GM23338 (cell line): ENCODE measurements around the gene TMEM256. TPM values are rescaled to one million over a fixed set of nuclear protein-coding genes. Genes with fewer than 3 reads are reported as not detected.

ENCODE experiments used
- ATAC-seq: fragments of 200-7000 bp; cut with Tn5 transposase; 3 replicates; pipeline ENCODE4 v1.9.1; 2020
- DNase-seq: peaks from one replicate; pipeline ENCODE4 v3.0.0-alpha.2; 2015; ENCODE audit warnings: low spot score
- H2AFZ ChIP-seq: fragments of 200-600 bp; sonication (generic); 2 replicates; pipeline ENCODE4 v1.8.0; 2016; ENCODE audit warnings: antibody characterized with exemption, mild to moderate bottlenecking, moderate library complexity
- H3F3A ChIP-seq: fragments of 200-600 bp; sonication (generic); replicated peaks from 2 replicates; pipeline ENCODE4 v1.8.0; 2017; ENCODE audit warnings: antibody characterized with exemption, mixed run types, low read depth
- H3K27ac ChIP-seq: fragments of 200-600 bp; sonication (generic); 2 replicates; pipeline ENCODE4 v1.6.1; 2016; ENCODE audit warnings: low read depth
- H3K27me3 ChIP-seq: fragments of 200-600 bp; sonication (generic); 2 replicates; pipeline ENCODE4 v1.8.0; 2016; ENCODE audit warnings: mild to moderate bottlenecking, mixed run types, moderate library complexity; ENCODE audit not compliant: insufficient read depth
- H3K36me3 ChIP-seq: fragments of 200-600 bp; sonication (generic); 2 replicates; pipeline ENCODE4 v1.8.0; 2016; ENCODE audit warnings: mild to moderate bottlenecking; ENCODE audit not compliant: insufficient read depth
- H3K4me1 ChIP-seq: fragments of 200-600 bp; sonication (generic); 2 replicates; pipeline ENCODE4 v1.8.0; 2016; ENCODE audit warnings: mild to moderate bottlenecking, moderate library complexity; ENCODE audit not compliant: insufficient read depth
- H3K4me2 ChIP-seq: fragments of 200-600 bp; sonication (generic); 2 replicates; pipeline ENCODE4 v1.7.1; 2017; ENCODE audit warnings: mixed run types
- H3K4me3 ChIP-seq: fragments of 200-600 bp; sonication (generic); 2 replicates; pipeline ENCODE4 v1.6.1; 2016; ENCODE audit warnings: mixed run types
- H3K79me2 ChIP-seq: fragments of 200-600 bp; sonication (generic); replicated peaks from 2 replicates; pipeline ENCODE4 v1.8.0; 2017; ENCODE audit warnings: mild to moderate bottlenecking; ENCODE audit not compliant: insufficient read depth
- H3K9me2 ChIP-seq: fragments of 200-600 bp; sonication (generic); 2 replicates; pipeline ENCODE4 v1.8.0; 2017; ENCODE audit not compliant: insufficient read depth
- H4K20me1 ChIP-seq: fragments of 200-600 bp; sonication (generic); replicated peaks from 2 replicates; pipeline ENCODE4 v1.8.0; 2017; ENCODE audit warnings: mild to moderate bottlenecking; ENCODE audit not compliant: insufficient read depth
- H3K27ac Mint-ChIP-seq: 2 replicates; pipeline ENCODE4 v1.8.0; 2020; ENCODE audit warnings: inconsistent platforms, mild to moderate bottlenecking, moderate library complexity, mixed read lengths
- H3K27me3 Mint-ChIP-seq: 3 replicates; pipeline ENCODE4 v1.8.0; 2022; ENCODE audit warnings: low read depth, mild to moderate bottlenecking, moderate library complexity, mixed read lengths, inconsistent platforms; ENCODE audit not compliant: insufficient read depth, poor library complexity
- H3K36me3 Mint-ChIP-seq: 3 replicates; pipeline ENCODE4 v1.8.0; 2021; ENCODE audit warnings: low read depth, mild to moderate bottlenecking, inconsistent platforms, moderate library complexity, mixed read lengths
- H3K4me1 Mint-ChIP-seq: 3 replicates; pipeline ENCODE4 v1.8.0; 2020; ENCODE audit warnings: mild to moderate bottlenecking, inconsistent platforms, mixed read lengths
- H3K4me3 Mint-ChIP-seq: 3 replicates; pipeline ENCODE4 v1.8.0; 2021; ENCODE audit warnings: moderate library complexity, mild to moderate bottlenecking, inconsistent platforms, mixed read lengths
- H3K9me3 Mint-ChIP-seq: 3 replicates; pipeline ENCODE4 v1.8.0; 2020; ENCODE audit warnings: moderate library complexity, mild to moderate bottlenecking, inconsistent platforms, mixed read lengths
- NANOG ChIP-seq: IDR thresholded peaks from 2 replicates; pipeline ENCODE4 v1.6.1; 2016; ENCODE audit warnings: antibody characterized with exemption, borderline replicate concordance
- POLR2AphosphoS5 ChIP-seq: IDR thresholded peaks from 2 replicates; pipeline ENCODE4 v1.6.1; 2016; ENCODE audit warnings: antibody characterized with exemption, low read depth
- STAT1 ChIP-seq: IDR thresholded peaks from one replicate; pipeline ENCODE4 v1.6.1; 2016; ENCODE audit warnings: antibody characterized with exemption; ENCODE audit not compliant: unreplicated experiment
- ZNF114 ChIP-seq: fragments of 250-450 bp; sonication (Bioruptor Pico); IDR thresholded peaks from 2 replicates; pipeline ENCODE4 v1.5.0; 2020; ENCODE audit warnings: mild to moderate bottlenecking, moderate library complexity
- polyA plus RNA-seq: library from polyadenylated mRNA; unstranded; fragments of >200 nt; fragmentation: Nextera tagmentation; extraction: Ambion mirVana; gene quantifications from 2 replicates; pipeline ENCODE4 v1.2.1, GENCODE V29; 2016
- total RNA-seq: library from RNA; depleted of rRNA; stranded (reverse); fragments of >200 nt; shearing (Covaris generic); gene quantifications from 2 replicates; pipeline ENCODE4 v1.2.3, GENCODE V29; 2014
- TF ChIP-seq, protein P1 (sequence below): IDR thresholded peaks from one replicate; pipeline ENCODE4 v1.6.1; 2018; ENCODE audit warnings: antibody characterized with exemption; ENCODE audit not compliant: unreplicated experiment
- TF ChIP-seq, protein P2 (sequence below): IDR thresholded peaks from 2 replicates; pipeline ENCODE4 v1.6.1; 2016; ENCODE audit warnings: antibody characterized with exemption
- TF ChIP-seq, protein P3 (sequence below), 2 experiments: fragments of 200-600 bp in 1 of 2; sonication (generic) in 1 of 2; conservative IDR thresholded peaks; 2 replicates each; pipeline versions ENCODE4 v1.5.1 to v1.6.1; 2016 to 2017; ENCODE audit warnings: antibody characterized with exemption in 2 of 2, low read depth in 2 of 2, mild to moderate bottlenecking in 2 of 2, moderate library complexity in 1 of 2
- TF ChIP-seq, protein P4 (sequence below): fragments of 250-450 bp; sonication (Bioruptor Pico); IDR thresholded peaks from 2 replicates; pipeline ENCODE4 v1.5.0; 2020; ENCODE audit warnings: mild to moderate bottlenecking, moderate library complexity

Gene TMEM256
- total and polyA plus RNA-seq, 2 experiments from 2014 or later: 127 to 197 TPM

DNA sequence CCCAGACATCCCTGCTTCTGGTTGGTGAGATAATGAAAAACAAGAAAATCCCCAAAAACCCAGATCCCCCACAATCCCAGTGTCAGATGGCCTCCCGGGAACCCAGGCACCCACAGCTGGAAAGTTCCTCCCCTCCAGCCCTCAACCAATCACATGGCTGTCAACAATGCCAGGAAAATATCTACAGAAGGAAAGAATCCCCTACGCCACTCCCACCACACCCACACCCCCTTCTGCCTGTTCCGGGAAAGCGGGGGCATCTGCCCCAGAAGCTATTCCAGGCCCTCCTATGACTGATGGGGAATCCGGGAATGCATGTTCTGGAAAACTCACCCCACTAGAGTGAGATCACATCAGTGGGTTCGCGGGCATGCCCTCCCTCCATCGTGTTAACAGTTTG, 47.1 kb downstream of the TMEM256 start:
- DNase-seq (no peak), ATAC-seq (no peak)
- Histone ChIP-seq H2AFZ (peak overlapping the region; percentile 97), H3K4me1 (peaks cover 18% of the 10 kb centered on the region), H3K36me3 (no peaks in the 10 kb centered on the region), H3K79me2 (no peaks in the 10 kb centered on the region), H3K4me2 (peak overlapping the region; percentile 75; the same call in 1 of the 2 replicates), H3K27me3 (no peaks in the 10 kb centered on the region), H4K20me1 (no peaks in the 10 kb centered on the region; the same call in 1 of the 2 replicates), H3K27ac (no peak overlapping the region), H3K9me2 (no peaks in the 10 kb centered on the region), H3F3A (peaks cover 6% of the 10 kb centered on the region), H3K4me3 (peak overlapping the region; percentile 48; the same call in 1 of the 2 replicates)
- TF ChIP-seq, protein P1, sequence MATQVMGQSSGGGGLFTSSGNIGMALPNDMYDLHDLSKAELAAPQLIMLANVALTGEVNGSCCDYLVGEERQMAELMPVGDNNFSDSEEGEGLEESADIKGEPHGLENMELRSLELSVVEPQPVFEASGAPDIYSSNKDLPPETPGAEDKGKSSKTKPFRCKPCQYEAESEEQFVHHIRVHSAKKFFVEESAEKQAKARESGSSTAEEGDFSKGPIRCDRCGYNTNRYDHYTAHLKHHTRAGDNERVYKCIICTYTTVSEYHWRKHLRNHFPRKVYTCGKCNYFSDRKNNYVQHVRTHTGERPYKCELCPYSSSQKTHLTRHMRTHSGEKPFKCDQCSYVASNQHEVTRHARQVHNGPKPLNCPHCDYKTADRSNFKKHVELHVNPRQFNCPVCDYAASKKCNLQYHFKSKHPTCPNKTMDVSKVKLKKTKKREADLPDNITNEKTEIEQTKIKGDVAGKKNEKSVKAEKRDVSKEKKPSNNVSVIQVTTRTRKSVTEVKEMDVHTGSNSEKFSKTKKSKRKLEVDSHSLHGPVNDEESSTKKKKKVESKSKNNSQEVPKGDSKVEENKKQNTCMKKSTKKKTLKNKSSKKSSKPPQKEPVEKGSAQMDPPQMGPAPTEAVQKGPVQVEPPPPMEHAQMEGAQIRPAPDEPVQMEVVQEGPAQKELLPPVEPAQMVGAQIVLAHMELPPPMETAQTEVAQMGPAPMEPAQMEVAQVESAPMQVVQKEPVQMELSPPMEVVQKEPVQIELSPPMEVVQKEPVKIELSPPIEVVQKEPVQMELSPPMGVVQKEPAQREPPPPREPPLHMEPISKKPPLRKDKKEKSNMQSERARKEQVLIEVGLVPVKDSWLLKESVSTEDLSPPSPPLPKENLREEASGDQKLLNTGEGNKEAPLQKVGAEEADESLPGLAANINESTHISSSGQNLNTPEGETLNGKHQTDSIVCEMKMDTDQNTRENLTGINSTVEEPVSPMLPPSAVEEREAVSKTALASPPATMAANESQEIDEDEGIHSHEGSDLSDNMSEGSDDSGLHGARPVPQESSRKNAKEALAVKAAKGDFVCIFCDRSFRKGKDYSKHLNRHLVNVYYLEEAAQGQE: no peak
- TF ChIP-seq STAT1: no peak
- H3K36me3 Mint-ChIP-seq: peaks cover 4% of the 10 kb centered on the region; the same call in 1 of the 3 replicates
- peak overlapping the region; percentile 24; the same call in 1 of the 3 replicates for H3K4me3 Mint-ChIP-seq
- peaks cover 24% of the 10 kb centered on the region for H3K27me3 Mint-ChIP-seq
- peaks cover 18% of the 10 kb centered on the region for H3K4me1 Mint-ChIP-seq
- H3K27ac Mint-ChIP-seq: no peak overlapping the region
- H3K9me3 Mint-ChIP-seq: no peaks in the 10 kb centered on the region

DNA sequence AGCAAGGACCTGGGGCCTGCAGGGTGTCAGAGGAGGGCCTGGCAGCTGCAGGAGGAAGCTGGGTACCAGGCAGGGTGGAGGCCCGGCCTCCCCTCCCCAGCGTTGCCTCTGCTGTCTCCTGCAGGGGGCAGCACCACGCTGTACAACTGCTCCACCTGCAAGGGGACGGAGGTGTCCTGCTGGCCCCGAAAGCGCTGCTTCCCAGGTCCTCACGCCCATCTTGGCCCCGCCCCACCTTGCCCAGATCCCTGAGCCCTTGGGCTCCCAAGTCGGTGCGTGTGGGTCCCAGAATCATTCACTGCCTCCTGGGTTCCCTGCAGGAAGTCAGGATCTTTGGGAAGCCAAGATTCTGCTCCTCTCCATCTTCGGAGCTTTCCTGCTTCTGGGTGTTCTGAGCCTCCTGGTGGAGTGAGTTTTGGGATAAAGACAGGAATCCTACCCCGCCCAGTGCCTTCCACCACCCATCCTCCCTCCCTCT, 47.8 kb downstream of the TMEM256 start:
- Histone ChIP-seq H3K9me2 (no peaks in the 10 kb centered on the region), H3K27ac (no peak overlapping the region), H3K36me3 (no peaks in the 10 kb centered on the region), H3K27me3 (no peaks in the 10 kb centered on the region), H2AFZ (peak overlapping the region; percentile 97), H3K79me2 (no peaks in the 10 kb centered on the region), H3F3A (peaks cover 9% of the 10 kb centered on the region), H3K4me1 (peaks cover 18% of the 10 kb centered on the region), H3K4me3 (peak overlapping the region; percentile 48; the same call in 1 of the 2 replicates), H3K4me2 (peak overlapping the region; percentile 75), H4K20me1 (no peaks in the 10 kb centered on the region; the same call in 1 of the 2 replicates)
- Mint-ChIP-seq H3K9me3 (no peaks in the 10 kb centered on the region), H3K4me1 (peaks cover 18% of the 10 kb centered on the region), H3K36me3 (peaks cover 4% of the 10 kb centered on the region; the same call in 1 of the 3 replicates), H3K4me3 (no peak overlapping the region; the same call in 2 of the 3 replicates), H3K27ac (no peak overlapping the region), H3K27me3 (peaks cover 26% of the 10 kb centered on the region)
- DNase-seq (peak; percentile 97), ATAC-seq (peak; percentile 63)
- TF ChIP-seq POLR2AphosphoS5 (peak; percentile 28; the same call in 1 of the 2 replicates), STAT1 (no peak), NANOG (no peak), ZNF114 (CRISPR knock-in tag) (no peak)
- TF ChIP-seq, protein P2, sequence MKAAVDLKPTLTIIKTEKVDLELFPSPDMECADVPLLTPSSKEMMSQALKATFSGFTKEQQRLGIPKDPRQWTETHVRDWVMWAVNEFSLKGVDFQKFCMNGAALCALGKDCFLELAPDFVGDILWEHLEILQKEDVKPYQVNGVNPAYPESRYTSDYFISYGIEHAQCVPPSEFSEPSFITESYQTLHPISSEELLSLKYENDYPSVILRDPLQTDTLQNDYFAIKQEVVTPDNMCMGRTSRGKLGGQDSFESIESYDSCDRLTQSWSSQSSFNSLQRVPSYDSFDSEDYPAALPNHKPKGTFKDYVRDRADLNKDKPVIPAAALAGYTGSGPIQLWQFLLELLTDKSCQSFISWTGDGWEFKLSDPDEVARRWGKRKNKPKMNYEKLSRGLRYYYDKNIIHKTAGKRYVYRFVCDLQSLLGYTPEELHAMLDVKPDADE: peak; percentile 50; the same call in 1 of the 2 replicates
- TF ChIP-seq, protein P3, sequence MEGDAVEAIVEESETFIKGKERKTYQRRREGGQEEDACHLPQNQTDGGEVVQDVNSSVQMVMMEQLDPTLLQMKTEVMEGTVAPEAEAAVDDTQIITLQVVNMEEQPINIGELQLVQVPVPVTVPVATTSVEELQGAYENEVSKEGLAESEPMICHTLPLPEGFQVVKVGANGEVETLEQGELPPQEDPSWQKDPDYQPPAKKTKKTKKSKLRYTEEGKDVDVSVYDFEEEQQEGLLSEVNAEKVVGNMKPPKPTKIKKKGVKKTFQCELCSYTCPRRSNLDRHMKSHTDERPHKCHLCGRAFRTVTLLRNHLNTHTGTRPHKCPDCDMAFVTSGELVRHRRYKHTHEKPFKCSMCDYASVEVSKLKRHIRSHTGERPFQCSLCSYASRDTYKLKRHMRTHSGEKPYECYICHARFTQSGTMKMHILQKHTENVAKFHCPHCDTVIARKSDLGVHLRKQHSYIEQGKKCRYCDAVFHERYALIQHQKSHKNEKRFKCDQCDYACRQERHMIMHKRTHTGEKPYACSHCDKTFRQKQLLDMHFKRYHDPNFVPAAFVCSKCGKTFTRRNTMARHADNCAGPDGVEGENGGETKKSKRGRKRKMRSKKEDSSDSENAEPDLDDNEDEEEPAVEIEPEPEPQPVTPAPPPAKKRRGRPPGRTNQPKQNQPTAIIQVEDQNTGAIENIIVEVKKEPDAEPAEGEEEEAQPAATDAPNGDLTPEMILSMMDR (conservative IDR thresholded peaks at IDR 0.05; ENCODE audit: low read depth in 2 of 2): peak; percentile 84 to 98
- TF ChIP-seq, protein P4, sequence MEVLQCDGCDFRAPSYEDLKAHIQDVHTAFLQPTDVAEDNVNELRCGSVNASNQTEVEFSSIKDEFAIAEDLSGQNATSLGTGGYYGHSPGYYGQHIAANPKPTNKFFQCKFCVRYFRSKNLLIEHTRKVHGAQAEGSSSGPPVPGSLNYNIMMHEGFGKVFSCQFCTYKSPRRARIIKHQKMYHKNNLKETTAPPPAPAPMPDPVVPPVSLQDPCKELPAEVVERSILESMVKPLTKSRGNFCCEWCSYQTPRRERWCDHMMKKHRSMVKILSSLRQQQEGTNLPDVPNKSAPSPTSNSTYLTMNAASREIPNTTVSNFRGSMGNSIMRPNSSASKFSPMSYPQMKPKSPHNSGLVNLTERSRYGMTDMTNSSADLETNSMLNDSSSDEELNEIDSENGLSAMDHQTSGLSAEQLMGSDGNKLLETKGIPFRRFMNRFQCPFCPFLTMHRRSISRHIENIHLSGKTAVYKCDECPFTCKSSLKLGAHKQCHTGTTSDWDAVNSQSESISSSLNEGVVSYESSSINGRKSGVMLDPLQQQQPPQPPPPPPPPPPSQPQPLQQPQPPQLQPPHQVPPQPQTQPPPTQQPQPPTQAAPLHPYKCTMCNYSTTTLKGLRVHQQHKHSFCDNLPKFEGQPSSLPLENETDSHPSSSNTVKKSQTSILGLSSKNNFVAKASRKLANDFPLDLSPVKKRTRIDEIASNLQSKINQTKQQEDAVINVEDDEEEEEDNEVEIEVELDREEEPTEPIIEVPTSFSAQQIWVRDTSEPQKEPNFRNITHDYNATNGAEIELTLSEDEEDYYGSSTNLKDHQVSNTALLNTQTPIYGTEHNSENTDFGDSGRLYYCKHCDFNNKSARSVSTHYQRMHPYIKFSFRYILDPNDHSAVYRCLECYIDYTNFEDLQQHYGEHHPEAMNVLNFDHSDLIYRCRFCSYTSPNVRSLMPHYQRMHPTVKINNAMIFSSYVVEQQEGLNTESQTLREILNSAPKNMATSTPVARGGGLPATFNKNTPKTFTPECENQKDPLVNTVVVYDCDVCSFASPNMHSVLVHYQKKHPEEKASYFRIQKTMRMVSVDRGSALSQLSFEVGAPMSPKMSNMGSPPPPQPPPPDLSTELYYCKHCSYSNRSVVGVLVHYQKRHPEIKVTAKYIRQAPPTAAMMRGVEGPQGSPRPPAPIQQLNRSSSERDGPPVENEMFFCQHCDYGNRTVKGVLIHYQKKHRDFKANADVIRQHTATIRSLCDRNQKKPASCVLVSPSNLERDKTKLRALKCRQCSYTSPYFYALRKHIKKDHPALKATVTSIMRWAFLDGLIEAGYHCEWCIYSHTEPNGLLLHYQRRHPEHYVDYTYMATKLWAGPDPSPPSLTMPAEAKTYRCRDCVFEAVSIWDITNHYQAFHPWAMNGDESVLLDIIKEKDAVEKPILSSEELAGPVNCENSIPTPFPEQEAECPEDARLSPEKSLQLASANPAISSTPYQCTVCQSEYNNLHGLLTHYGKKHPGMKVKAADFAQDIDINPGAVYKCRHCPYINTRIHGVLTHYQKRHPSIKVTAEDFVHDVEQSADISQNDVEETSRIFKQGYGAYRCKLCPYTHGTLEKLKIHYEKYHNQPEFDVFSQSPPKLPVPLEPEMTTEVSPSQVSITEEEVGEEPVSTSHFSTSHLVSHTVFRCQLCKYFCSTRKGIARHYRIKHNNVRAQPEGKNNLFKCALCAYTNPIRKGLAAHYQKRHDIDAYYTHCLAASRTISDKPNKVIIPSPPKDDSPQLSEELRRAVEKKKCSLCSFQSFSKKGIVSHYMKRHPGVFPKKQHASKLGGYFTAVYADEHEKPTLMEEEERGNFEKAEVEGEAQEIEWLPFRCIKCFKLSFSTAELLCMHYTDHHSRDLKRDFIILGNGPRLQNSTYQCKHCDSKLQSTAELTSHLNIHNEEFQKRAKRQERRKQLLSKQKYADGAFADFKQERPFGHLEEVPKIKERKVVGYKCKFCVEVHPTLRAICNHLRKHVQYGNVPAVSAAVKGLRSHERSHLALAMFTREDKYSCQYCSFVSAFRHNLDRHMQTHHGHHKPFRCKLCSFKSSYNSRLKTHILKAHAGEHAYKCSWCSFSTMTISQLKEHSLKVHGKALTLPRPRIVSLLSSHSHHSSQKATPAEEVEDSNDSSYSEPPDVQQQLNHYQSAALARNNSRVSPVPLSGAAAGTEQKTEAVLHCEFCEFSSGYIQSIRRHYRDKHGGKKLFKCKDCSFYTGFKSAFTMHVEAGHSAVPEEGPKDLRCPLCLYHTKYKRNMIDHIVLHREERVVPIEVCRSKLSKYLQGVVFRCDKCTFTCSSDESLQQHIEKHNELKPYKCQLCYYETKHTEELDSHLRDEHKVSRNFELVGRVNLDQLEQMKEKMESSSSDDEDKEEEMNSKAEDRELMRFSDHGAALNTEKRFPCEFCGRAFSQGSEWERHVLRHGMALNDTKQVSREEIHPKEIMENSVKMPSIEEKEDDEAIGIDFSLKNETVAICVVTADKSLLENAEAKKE: no peak
